Measurements from ENCODE around the gene GRAMD1B.

DNA sequence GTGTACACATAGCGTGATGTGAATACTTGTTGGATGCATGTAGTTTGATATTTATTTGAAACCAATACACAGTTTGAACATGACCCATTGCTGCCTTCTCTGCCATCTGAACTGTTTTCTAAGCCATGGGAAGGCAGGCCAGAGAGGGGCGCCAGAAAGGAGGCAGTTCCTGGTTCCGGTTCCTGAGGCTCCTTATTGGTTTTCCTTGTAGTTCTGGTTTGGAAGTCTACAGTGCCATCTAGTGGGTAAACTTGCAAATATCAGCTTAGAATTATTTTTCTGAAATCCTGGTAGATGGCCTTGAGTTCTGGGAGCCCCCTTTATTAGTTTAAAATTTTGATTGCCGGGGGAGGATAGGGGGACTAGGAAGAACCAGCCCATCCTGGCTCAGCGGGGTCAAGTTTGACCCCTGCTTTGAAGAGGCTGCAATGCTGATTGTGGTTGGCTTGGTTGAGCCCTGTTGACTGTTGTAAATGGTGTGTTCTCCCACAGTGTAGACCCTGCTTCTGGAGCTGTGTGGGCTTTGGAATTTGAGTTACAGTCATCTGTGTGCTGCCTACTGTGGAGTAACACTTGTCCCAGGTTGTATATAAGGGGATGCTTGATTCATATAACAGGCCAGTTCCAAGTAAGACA, 48.4 kb downstream of the GRAMD1B start:
- TF ChIP-seq, protein P1, sequence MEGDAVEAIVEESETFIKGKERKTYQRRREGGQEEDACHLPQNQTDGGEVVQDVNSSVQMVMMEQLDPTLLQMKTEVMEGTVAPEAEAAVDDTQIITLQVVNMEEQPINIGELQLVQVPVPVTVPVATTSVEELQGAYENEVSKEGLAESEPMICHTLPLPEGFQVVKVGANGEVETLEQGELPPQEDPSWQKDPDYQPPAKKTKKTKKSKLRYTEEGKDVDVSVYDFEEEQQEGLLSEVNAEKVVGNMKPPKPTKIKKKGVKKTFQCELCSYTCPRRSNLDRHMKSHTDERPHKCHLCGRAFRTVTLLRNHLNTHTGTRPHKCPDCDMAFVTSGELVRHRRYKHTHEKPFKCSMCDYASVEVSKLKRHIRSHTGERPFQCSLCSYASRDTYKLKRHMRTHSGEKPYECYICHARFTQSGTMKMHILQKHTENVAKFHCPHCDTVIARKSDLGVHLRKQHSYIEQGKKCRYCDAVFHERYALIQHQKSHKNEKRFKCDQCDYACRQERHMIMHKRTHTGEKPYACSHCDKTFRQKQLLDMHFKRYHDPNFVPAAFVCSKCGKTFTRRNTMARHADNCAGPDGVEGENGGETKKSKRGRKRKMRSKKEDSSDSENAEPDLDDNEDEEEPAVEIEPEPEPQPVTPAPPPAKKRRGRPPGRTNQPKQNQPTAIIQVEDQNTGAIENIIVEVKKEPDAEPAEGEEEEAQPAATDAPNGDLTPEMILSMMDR (IDR thresholded peaks at IDR 0.05; ENCODE audit: low read depth, low read length), result peak; percentile 58
- TF ChIP-seq, protein P2, sequence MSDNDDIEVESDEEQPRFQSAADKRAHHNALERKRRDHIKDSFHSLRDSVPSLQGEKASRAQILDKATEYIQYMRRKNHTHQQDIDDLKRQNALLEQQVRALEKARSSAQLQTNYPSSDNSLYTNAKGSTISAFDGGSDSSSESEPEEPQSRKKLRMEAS (IDR thresholded peaks at IDR 0.05; ENCODE audit: low read depth, low read length), result no peak
- TF ChIP-seq POLR2A (IDR thresholded peaks at IDR 0.05; ENCODE audit: extremely low read depth, insufficient read length) (no peak), MYC (IDR thresholded peaks at IDR 0.05; ENCODE audit: low read depth, low read length) (no peak)
